Stimulated activated CD4-positive, alpha-beta T cell treated with anti-CD3 and anti-CD28 coated beads, Interleukin-2, amount 100 ng/mL, for 48 hours (primary cell): ENCODE data around the gene HMCES.
"Not testable (repeated sequence)": the region's sequence is repeated elsewhere in the genome, so short reads cannot be mapped to it uniquely, and the experiment has no call there.

Experiments used
- DNase-seq, 2 donors: peaks; one replicate each; pipeline ENCODE4 v3.0.0-alpha.2; 2020

HMCES gene

DNA sequence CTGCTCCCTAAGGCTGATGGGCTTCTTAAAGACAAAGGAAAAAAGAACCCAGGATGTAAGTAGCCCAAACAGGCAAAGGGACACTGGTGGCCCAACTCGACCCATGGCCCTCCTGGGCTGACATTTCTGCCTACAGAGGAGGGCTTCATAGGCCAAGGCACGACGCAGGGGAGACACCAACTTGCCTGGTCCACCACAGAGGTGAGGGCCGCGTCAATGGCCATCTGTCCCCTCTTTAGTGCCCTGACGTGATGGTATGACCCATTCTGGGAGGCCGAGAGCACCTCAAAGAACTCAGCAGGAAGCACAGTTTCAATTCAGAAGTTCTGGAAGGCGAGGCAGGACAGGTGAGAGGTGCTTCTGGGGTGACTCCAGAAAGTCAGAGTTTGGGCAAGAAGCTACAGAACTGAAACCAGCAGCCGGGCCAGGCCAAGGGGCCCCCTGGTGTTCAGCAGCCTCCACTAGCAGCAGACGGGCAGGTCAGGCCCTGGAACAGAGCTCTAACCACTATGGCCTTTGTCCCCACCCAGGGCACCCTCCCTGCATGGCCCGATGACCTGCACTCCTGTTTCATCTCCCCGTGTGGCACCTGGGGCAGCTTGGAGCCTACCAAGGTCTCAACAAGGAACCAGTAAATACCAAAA is 45.1 kb downstream of the HMCES start:
- no peak for DNase-seq

GRCh38 chr3:129324855-129325254 is 46.2 kb downstream of the HMCES start:
- DNase-seq, result no peak

- DNase-seq, result no peak
These were observed 46.7 kb downstream of the HMCES start for GRCh38 chr3:129325383-129325782.

GRCh38 chr3:129326138-129326537 is 47.5 kb downstream of the HMCES start:
- DNase-seq, result no peak

- DNase-seq, result no peak
These were observed 47.9 kb downstream of the HMCES start for GRCh38 chr3:129326595-129326994.

GRCh38 chr3:129327510-129327909 is 48.8 kb downstream of the HMCES start:
- DNase-seq, result no peak

GRCh38 chr3:129329858-129330257 is 51.2 kb downstream of the HMCES start:
- DNase-seq, result no peak

GRCh38 chr3:129330409-129330808 is 51.7 kb downstream of the HMCES start:
- no peak for DNase-seq

GRCh38 chr3:129333891-129334290 is 55.2 kb downstream of the HMCES start:
- no peak for DNase-seq

GRCh38 chr3:129336093-129336706 is 57.5 kb downstream of the HMCES start:
- no peak for DNase-seq

DNA sequence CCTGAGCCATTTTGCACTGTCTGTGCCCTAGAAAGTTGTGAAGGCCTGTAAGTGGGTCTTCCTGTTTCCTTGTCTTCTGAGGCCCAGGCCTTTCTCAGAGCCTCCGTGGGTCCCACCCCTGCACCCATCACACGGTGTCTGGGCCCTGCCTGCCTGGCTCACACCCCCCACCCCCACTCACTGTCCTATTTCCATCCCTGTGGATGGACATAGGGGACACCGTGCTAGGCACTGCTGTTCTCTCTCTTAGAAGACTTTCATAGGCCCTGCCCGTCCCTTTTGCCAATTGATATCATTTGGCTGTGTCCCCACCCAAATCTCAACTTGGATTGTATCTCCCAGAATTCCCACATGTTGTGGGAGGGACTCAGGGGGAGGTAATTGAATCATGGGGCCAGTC is 59.0 kb downstream of the HMCES start:
- not testable (repeated sequence) for DNase-seq

GRCh38 chr3:129339186-129339585 is 60.5 kb downstream of the HMCES start:
- DNase-seq, result not testable (repeated sequence)

GRCh38 chr3:129339833-129340232 is 61.2 kb downstream of the HMCES start:
- DNase-seq, result not testable (repeated sequence)

- DNase-seq, result no peak
These were observed 62.9 kb downstream of the HMCES start for GRCh38 chr3:129341331-129342141.

DNA sequence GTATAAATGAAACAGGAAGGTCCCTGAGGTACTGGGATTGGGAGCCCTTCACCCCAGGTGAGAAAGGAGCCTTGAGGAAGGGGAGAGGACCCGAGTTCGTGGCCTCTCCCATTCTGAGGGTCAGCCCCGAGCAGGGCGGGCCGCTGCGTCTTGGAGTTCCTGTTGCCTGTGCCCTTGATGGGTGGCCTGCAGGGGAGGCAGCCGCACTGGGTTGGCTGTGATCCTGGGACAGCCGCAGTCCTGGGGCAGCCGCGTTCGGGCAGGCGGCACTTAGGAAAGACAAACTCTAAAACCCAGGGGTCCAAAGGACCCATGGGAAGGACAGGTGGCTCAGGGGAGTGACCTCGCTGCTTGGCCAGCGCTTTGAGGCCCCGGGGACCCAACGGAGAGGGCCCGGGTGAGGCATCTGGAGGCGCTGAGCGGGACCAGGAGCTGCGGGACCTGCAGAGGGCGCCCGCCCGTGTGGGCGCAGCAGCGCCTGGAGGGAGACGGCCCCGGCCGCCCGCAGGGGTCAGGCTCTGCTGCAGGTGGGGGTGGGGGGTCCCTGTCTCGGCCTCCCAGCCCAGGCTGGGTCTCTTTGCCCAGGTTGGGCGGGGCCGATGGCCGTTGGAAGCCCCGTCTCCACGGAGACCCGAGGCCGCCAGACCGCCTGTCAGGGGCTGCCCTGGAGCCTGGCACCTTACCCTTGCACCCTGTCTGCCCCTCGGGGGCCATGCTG is 65.1 kb downstream of the HMCES start:
- peak; percentile 7 to 29 for DNase-seq

DNA sequence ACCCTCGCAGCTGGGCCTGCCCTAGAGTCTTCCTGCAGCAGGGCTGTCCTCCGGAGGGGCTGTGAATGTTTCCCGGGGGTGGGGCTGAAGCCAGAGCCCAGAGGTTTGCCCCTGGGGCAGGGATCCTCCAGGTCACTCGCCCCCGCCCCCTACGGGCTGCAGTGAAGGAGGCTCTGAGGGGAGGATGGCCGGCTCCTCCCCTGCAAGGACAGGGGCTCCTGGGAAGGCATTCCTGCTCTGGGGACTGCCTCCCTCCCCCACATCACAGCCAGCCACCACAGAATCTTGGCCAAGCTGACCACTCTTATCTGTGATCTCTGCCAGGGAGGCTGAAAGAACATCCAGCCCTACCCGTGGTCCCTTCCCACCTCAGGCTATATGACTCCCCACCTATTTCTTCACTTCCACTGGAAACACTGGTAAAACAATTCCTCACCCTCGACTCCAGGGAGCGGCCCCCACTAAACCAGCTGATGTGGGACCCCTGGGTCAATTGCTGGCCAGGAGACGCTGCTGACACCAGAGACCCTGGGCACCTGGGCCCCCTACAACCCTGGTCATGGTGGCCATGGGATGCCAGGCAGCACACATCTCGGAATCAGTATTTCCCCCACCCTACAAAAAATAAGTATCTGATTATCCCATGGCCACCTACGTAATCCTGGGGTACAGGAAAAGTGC is 66.0 kb downstream of the HMCES start:
- DNase-seq, result no peak

- DNase-seq, result no peak
These were observed 66.6 kb downstream of the HMCES start for GRCh38 chr3:129345281-129345680.

DNA sequence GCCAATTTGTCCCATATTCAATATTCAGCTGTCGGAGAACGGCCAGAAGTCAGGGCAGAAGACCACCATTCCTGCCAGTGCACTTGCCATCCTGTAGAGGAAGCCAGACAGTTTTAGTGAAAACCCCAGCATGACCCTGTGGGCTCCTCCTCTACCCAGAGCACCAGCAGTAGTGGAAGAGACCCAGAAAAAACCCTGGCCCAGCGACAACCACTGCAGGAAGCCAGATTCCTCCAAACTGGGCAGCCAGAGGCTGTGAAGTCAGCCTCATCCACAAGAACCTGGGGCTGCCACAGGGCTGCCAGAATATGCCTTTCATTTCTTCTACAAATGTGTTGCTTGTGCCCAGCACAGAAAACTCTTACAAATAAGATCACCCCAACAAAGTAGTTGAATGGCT is 67.3 kb downstream of the HMCES start:
- DNase-seq, result no peak

DNA sequence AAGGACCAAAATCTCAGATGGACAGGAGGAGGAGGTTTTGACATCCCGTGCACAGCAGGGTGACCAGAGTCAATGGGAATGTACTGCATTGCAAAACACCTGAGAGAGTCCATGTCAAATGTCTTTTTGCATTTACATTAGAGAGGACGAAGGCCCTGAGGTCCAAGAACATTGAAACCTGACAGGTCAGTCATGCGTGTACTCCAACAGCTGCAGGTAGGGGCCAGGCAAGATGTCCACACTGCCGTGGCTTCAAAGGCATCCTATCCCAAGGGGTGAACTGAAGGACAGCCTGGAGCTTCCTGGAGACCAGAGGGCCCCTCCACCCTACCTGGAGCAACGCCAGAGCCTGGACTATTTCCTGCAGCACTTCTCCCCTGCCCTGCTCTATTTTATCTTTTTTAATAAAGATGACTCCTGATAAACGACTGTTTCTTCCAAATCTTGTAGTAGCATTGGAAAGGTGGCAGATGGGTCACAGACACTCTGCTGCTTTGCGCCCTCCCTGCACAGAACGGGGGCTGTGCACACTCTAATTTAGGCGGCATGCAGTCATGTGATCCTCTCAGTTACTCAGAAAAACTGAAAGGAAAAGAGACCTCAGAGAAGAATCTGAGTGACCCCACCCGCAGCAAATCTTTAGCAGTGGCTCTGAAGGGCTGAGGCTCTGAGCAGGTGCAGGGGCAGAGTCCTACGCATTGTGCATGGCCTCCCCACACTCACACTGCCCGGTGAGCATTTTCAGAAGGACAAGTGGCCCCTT is 68.2 kb downstream of the HMCES start:
- DNase-seq, result no peak

DNA sequence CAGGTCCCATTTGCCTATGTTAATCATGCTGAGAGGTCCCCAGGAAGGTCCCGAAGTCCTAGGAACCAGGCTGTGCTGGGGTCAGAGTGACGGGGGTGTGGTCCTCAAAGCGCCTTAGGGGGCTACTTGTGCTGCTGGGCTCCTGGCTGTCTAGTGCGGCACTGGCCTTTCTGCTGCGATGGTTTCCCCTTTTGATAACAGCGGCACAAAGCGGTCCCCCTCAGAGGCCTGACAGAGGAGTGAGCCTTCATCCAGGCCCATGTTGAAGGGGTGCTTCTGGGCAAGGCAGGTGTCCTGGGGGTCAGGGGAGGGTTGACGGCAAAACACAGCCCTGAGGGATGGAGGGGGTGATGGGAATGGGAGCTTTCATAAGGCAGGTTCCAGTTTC is 68.8 kb downstream of the HMCES start:
- no peak for DNase-seq

DNA sequence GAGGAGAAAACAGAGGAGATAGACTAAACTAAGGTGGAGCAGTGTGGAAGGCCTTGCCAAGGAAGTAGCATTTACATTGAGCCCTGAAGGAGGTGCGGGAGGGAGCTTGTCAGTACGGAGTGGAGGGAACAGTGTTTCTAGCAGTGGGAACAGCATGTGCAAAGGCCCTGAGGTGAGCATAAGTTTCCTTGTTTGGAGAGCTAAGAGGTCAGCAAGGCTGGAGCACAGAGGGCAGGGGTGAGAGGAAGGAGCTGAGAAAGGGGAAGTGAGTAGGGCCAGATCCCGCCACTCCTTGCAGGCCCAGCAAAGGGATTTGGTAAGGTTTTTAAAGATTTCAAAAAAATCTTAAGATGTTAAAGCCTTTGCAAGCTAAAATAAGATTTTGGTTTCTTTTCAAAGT is 70.1 kb downstream of the HMCES start:
- DNase-seq, result no peak

- not testable (repeated sequence) for DNase-seq
These were observed 70.5 kb downstream of the HMCES start for GRCh38 chr3:129349169-129349568.
